CD14-positive monocyte (primary cell): ENCODE results near the gene HARBI1. TPM values are rescaled to one million over a fixed set of nuclear protein-coding genes. Genes with fewer than 3 reads are reported as not detected.
A peak's percentile ranks its signal among the peaks of the same experiment; 100 is the strongest.

ENCODE experiments used
- DNase-seq, 3 donors: peaks; one replicate each; pipeline ENCODE4 v3.0.0-alpha.2; 2011 to 2022
- H2AFZ ChIP-seq: 2 replicates; pipeline ENCODE4 v1.6.0; 2012; ENCODE audit warnings: mild to moderate bottlenecking, low read depth, low read length, inconsistent platforms; ENCODE audit not compliant: insufficient read depth, poor library complexity, severe bottlenecking
- H3K27ac ChIP-seq, 2 donors: 1 replicate in 1 of 2; 2 replicates in 1 of 2; pipeline ENCODE4 v1.5.1; 2012 to 2013; ENCODE audit warnings: low read length in 2 of 2, control low read depth in 1 of 2, inconsistent platforms in 1 of 2, low read depth in 1 of 2, mild to moderate bottlenecking in 1 of 2
- H3K27me3 ChIP-seq, 2 donors: one replicate each; pipeline versions ENCODE4 v1.6.0 to v1.6.1; 2011 to 2013; ENCODE audit warnings: low read length in 2 of 2; ENCODE audit not compliant: control insufficient read depth in 2 of 2, insufficient read depth in 2 of 2
- H3K36me3 ChIP-seq, 2 donors: replicated peaks in 1 of 2; 1 replicate in 1 of 2; 2 replicates in 1 of 2; pipeline versions ENCODE4 v1.5.1 to v1.6.1; 2012 to 2013; ENCODE audit warnings: low read length in 2 of 2, control low read depth in 1 of 2, inconsistent platforms in 1 of 2, mild to moderate bottlenecking in 1 of 2; ENCODE audit not compliant: insufficient read depth in 2 of 2, control insufficient read depth in 1 of 2
- H3K4me1 ChIP-seq, 2 donors: 1 replicate in 1 of 2; 2 replicates in 1 of 2; pipeline versions ENCODE4 v1.5.1 to v1.6.1; 2012 to 2013; ENCODE audit warnings: low read length in 2 of 2, control low read depth in 1 of 2, inconsistent platforms in 1 of 2, mild to moderate bottlenecking in 1 of 2, moderate library complexity in 1 of 2; ENCODE audit not compliant: insufficient read depth in 2 of 2, control insufficient read depth in 1 of 2
- H3K4me2 ChIP-seq: replicated peaks from 2 replicates; pipeline ENCODE3; 2012; ENCODE audit warnings: low read length, moderate library complexity, mild to moderate bottlenecking; ENCODE audit not compliant: poor library complexity, severe bottlenecking; ENCODE audit errors: extremely low read depth
- H3K4me3 ChIP-seq, 3 experiments: fragments of 200-600 bp in 1 of 3; sonication (generic) in 1 of 3; replicated peaks in 1 of 3; 1 replicate in 2 of 3; 2 replicates in 1 of 3; pipeline ENCODE4 v1.5.1; 2011 to 2013; ENCODE audit warnings: low read length in 3 of 3, mild to moderate bottlenecking in 3 of 3, control low read depth in 2 of 3, low read depth in 2 of 3, inconsistent platforms in 1 of 3, moderate library complexity in 1 of 3
- H3K79me2 ChIP-seq: 2 replicates; pipeline ENCODE4 v1.6.0; 2012; ENCODE audit warnings: mild to moderate bottlenecking, control low read depth, inconsistent platforms, low read length, moderate library complexity; ENCODE audit not compliant: insufficient read depth
- H3K9ac ChIP-seq: 2 replicates; pipeline ENCODE4 v1.6.0; 2017; ENCODE audit warnings: low read length, mild to moderate bottlenecking; ENCODE audit not compliant: insufficient read depth, poor library complexity, severe bottlenecking
- H3K9me3 ChIP-seq, 2 donors: replicated peaks in 1 of 2; 1 replicate in 1 of 2; 2 replicates in 1 of 2; pipeline versions ENCODE4 v1.5.1 to v1.6.1; 2012 to 2013; ENCODE audit warnings: low read length in 2 of 2, control low read depth in 1 of 2; ENCODE audit not compliant: control insufficient read depth in 1 of 2, insufficient read depth in 1 of 2
- H4K20me1 ChIP-seq: 2 replicates; pipeline ENCODE4 v1.6.0; 2012; ENCODE audit warnings: mild to moderate bottlenecking, low read length, control low read depth, moderate library complexity; ENCODE audit not compliant: insufficient read depth
- H3K27ac Mint-ChIP-seq, 7 donors: one replicate each; pipeline ENCODE4 v1.8.0; 2020; ENCODE audit warnings: mild to moderate bottlenecking in 7 of 7, mixed read lengths in 7 of 7, moderate library complexity in 6 of 7, inconsistent platforms in 2 of 7
- H3K27me3 Mint-ChIP-seq, 3 donors: one replicate each; pipeline ENCODE4 v1.8.0; 2021 to 2022; ENCODE audit warnings: low read depth in 3 of 3, mild to moderate bottlenecking in 3 of 3, mixed read lengths in 3 of 3, moderate library complexity in 3 of 3, inconsistent platforms in 1 of 3
- H3K36me3 Mint-ChIP-seq, 2 donors: one replicate each; pipeline ENCODE4 v1.8.0; 2020; ENCODE audit warnings: mixed read lengths in 2 of 2, inconsistent platforms in 1 of 2, mild to moderate bottlenecking in 1 of 2
- H3K4me1 Mint-ChIP-seq: one replicate; pipeline ENCODE4 v1.8.0; 2020; ENCODE audit warnings: mild to moderate bottlenecking, mixed read lengths
- H3K4me3 Mint-ChIP-seq, 2 donors: one replicate each; pipeline ENCODE4 v1.8.0; 2020; ENCODE audit warnings: mild to moderate bottlenecking in 2 of 2, mixed read lengths in 2 of 2, moderate library complexity in 1 of 2
- H3K9me3 Mint-ChIP-seq, 7 donors: one replicate each; pipeline ENCODE4 v1.8.0; 2020 to 2022; ENCODE audit warnings: mixed read lengths in 7 of 7, mild to moderate bottlenecking in 6 of 7, moderate library complexity in 6 of 7, inconsistent platforms in 2 of 7
- CTCF ChIP-seq: fragments of 200-600 bp; IDR thresholded peaks from one replicate; pipeline ENCODE4 v1.8.0; 2022; ENCODE audit warnings: antibody characterized with exemption, mild to moderate bottlenecking
- WGBS: methylation state at CpG from one replicate; pipeline ENCODE4 v1.1.5; 2013; ENCODE audit warnings: missing lambda C conversion rate; ENCODE audit not compliant: insufficient coverage; 5-methylcytosine and 5-hydroxymethylcytosine counted together
- intact Hi-C, 2 donors: fragments of 100-400 bp; cut with micrococcal nuclease; formaldehyde crosslinking; loops; one replicate each; pipeline versions ENCODE4 v1.15.0 to v1.15.1; 2023
- polyA plus RNA-seq, 3 donors: library from polyadenylated mRNA; depleted of rRNA in 1 of 3; unstranded in 2 of 3; stranded (reverse) in 1 of 3; fragments of 300-500 nt in 2 of 3; fragments of >200 nt in 1 of 3; fragmentation: Illumina TruSeq in 2 of 3; gene quantifications; 1 replicate in 2 of 3; 2 replicates in 1 of 3; pipeline ENCODE4 v1.2.3, GENCODE V29; 2012 to 2021

HARBI1 gene
- polyA plus RNA-seq, 3 donors, result 2.1 to 4.4 (median 2.1) TPM

- H3K27ac ChIP-seq, result peak overlapping the region in 1 of 2 donors; percentile 16
- Mint-ChIP-seq H3K4me1 (peaks cover 19% of the 10 kb centered on the region), H3K27ac (peak overlapping the region in 3 of 7 donors; percentile 3 to 61 (median 46)), H3K9me3 (no peaks in the 10 kb centered on the region), H3K36me3 (peaks cover 82 to 97% of the 10 kb centered on the region in 2 donors), H3K4me3 (no peak overlapping the region), H3K27me3 (peaks cover 0 to 1% (median 0%) of the 10 kb centered on the region in 3 donors)
- intact Hi-C loops, result no loop called here
- H2AFZ ChIP-seq, result no peak overlapping the region
- H4K20me1 ChIP-seq, result peaks cover 5% of the 10 kb centered on the region
- no peaks in the 10 kb centered on the region for H3K27me3 ChIP-seq
- H3K9me3 ChIP-seq, result no peaks in the 10 kb centered on the region
- no peak for DNase-seq
- TF ChIP-seq CTCF, result no peak
- H3K4me2 ChIP-seq, result no peak overlapping the region
- WGBS, result 97% methylated on average over 4 of the region's 4 CpGs
- H3K4me1 ChIP-seq, result peaks cover 14 to 17% of the 10 kb centered on the region in 2 donors
- no peak overlapping the region for H3K9ac ChIP-seq
- no peak overlapping the region for H3K4me3 ChIP-seq
- H3K79me2 ChIP-seq, result peaks cover 25% of the 10 kb centered on the region
- H3K36me3 ChIP-seq, result peaks cover 81 to 97% of the 10 kb centered on the region in 2 donors
These were observed 46.4 kb upstream of the HARBI1 start for GRCh38 chr11:46663277-46663940.

- peaks cover 14 to 17% of the 10 kb centered on the region in 2 donors for H3K4me1 ChIP-seq
- no peak overlapping the region for H3K4me2 ChIP-seq
- H3K9me3 ChIP-seq, result no peaks in the 10 kb centered on the region
- H3K27ac Mint-ChIP-seq, result peak overlapping the region in 1 of 7 donors; percentile 36
- H3K4me3 Mint-ChIP-seq, result no peak overlapping the region
- no peak overlapping the region for H3K9ac ChIP-seq
- no peak for TF ChIP-seq CTCF
- H3K27me3 ChIP-seq, result no peaks in the 10 kb centered on the region
- peaks cover 26% of the 10 kb centered on the region for H3K4me1 Mint-ChIP-seq
- H3K36me3 ChIP-seq, result peaks cover 77 to 97% of the 10 kb centered on the region in 2 donors
- peaks cover 0 to 1% (median 0%) of the 10 kb centered on the region in 3 donors for H3K27me3 Mint-ChIP-seq
- H4K20me1 ChIP-seq, result peaks cover 5% of the 10 kb centered on the region
- peaks cover 83 to 97% of the 10 kb centered on the region in 2 donors for H3K36me3 Mint-ChIP-seq
- no peaks in the 10 kb centered on the region for H3K9me3 Mint-ChIP-seq
- intact Hi-C loops, result no loop called here
- H2AFZ ChIP-seq, result no peak overlapping the region
- H3K27ac ChIP-seq, result no peak overlapping the region
- peaks cover 17% of the 10 kb centered on the region for H3K79me2 ChIP-seq
- no peak overlapping the region for H3K4me3 ChIP-seq
- DNase-seq, result no peak
These were observed 45.3 kb upstream of the HARBI1 start for GRCh38 chr11:46662366-46662765.
